PFSK-1 (cell line): ENCODE results near the gene MOV10L1.

Source experiments
- FOXP2 ChIP-seq: optimal IDR thresholded peaks from 2 replicates; pipeline ENCODE3; 2011; ENCODE audit warnings: borderline replicate concordance, control low read depth, inconsistent platforms; ENCODE audit not compliant: insufficient read depth; ENCODE audit errors: extremely low read length, extremely low read depth
- POLR2AphosphoS5 ChIP-seq: IDR thresholded peaks from 2 replicates; pipeline ENCODE4 v1.6.1; 2012; ENCODE audit warnings: low read depth, mild to moderate bottlenecking, control low read depth, low read length, moderate library complexity
- SIN3A ChIP-seq: IDR thresholded peaks from 2 replicates; pipeline ENCODE4 v1.6.1; 2012; ENCODE audit warnings: mild to moderate bottlenecking, low read length, moderate library complexity, borderline replicate concordance; ENCODE audit not compliant: insufficient read depth
- TAF1 ChIP-seq: IDR thresholded peaks from 2 replicates; pipeline ENCODE4 v1.6.1; 2012; ENCODE audit warnings: low read length, control low read depth, borderline replicate concordance; ENCODE audit not compliant: insufficient read depth
- TF ChIP-seq, protein P1 (sequence below), 2 experiments: IDR thresholded peaks; 2 replicates each; pipeline versions ENCODE4 v1.6.1 to v1.8.0; 2011 to 2012; ENCODE audit warnings: low read depth in 2 of 2, low read length in 2 of 2, control low read depth in 1 of 2, inconsistent platforms in 1 of 2, mild to moderate bottlenecking in 1 of 2, moderate library complexity in 1 of 2; ENCODE audit not compliant: insufficient read depth in 1 of 2

Gene MOV10L1

DNA sequence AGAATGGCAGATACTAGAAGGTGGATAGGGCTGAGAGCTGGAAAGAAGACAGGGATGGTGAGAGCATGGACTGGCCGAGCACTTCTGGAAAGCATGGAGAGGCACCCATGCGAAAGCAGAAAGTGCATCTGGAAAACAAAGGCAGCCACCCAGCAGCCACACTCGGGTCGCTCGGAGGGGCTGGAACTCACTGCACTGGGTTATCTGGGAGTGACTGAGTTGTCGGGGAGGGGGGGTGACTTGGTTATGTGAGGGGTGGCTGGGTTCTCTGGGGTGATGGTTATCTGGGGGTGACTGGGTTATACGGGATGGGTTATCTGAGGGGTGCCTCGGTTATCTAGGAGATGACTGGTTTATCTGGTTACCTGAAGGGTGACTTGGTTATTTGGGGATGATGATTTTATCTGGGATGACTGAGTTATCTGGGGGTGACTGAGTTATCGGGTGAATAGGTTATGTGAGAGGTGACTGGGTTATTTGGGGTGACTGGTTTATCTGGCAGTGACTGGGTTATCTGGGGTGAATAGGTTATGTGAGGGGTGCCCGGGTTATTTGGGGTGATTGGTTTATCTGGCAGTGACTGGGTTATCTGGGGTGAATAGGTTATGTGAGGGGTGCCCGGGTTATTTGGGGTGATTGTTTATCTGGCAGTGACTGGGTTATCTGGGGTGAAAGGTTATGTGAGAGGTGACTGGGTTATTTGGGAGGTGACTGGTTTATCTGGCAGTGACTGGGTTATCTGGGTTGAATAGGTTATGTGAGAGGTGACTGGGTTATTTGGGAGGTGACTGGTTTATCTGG is 78.1 kb downstream of the MOV10L1 start:
- no peak for TF ChIP-seq TAF1
- TF ChIP-seq FOXP2: no peak
- no peak for TF ChIP-seq POLR2AphosphoS5
- no peak for TF ChIP-seq SIN3A
- TF ChIP-seq, protein P1, sequence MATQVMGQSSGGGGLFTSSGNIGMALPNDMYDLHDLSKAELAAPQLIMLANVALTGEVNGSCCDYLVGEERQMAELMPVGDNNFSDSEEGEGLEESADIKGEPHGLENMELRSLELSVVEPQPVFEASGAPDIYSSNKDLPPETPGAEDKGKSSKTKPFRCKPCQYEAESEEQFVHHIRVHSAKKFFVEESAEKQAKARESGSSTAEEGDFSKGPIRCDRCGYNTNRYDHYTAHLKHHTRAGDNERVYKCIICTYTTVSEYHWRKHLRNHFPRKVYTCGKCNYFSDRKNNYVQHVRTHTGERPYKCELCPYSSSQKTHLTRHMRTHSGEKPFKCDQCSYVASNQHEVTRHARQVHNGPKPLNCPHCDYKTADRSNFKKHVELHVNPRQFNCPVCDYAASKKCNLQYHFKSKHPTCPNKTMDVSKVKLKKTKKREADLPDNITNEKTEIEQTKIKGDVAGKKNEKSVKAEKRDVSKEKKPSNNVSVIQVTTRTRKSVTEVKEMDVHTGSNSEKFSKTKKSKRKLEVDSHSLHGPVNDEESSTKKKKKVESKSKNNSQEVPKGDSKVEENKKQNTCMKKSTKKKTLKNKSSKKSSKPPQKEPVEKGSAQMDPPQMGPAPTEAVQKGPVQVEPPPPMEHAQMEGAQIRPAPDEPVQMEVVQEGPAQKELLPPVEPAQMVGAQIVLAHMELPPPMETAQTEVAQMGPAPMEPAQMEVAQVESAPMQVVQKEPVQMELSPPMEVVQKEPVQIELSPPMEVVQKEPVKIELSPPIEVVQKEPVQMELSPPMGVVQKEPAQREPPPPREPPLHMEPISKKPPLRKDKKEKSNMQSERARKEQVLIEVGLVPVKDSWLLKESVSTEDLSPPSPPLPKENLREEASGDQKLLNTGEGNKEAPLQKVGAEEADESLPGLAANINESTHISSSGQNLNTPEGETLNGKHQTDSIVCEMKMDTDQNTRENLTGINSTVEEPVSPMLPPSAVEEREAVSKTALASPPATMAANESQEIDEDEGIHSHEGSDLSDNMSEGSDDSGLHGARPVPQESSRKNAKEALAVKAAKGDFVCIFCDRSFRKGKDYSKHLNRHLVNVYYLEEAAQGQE (IDR thresholded peaks at IDR 0.05; ENCODE audit: insufficient read depth in 1 of 2, low read depth in 2 of 2, low read length in 2 of 2): no peak

DNA sequence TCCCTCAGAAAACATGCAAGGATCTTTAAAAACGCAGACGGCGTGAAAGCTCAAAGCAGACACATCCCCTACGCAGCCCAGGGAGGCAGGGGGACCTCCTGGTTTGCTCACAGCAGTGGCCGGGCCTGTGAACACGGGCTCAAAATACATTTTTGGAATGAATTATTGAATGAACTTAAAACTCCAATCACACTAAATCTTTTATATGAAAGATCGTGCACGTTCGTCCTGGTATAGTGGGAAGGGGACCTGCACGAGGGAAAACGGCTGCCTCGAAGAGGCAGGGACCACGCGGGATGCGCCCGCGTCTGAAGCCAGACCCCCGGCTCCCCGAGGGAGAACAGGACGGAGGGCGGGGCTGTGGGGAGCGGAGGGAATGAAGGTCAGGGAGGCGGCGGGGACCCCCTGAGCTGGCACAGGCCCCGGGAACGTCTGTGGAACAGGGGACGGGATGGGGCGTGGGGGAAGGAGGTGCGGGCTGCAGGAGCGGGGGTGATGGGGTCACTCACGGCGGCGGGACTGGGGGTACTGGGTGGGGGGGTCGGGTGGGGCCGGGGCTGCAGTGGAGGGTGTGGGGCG is 79.5 kb downstream of the MOV10L1 start:
- TF ChIP-seq SIN3A (no peak), TAF1 (no peak), FOXP2 (no peak), POLR2AphosphoS5 (no peak)
- TF ChIP-seq, protein P1 (IDR thresholded peaks at IDR 0.05; ENCODE audit: insufficient read depth in 1 of 2, low read depth in 2 of 2, low read length in 2 of 2): no peak

DNA sequence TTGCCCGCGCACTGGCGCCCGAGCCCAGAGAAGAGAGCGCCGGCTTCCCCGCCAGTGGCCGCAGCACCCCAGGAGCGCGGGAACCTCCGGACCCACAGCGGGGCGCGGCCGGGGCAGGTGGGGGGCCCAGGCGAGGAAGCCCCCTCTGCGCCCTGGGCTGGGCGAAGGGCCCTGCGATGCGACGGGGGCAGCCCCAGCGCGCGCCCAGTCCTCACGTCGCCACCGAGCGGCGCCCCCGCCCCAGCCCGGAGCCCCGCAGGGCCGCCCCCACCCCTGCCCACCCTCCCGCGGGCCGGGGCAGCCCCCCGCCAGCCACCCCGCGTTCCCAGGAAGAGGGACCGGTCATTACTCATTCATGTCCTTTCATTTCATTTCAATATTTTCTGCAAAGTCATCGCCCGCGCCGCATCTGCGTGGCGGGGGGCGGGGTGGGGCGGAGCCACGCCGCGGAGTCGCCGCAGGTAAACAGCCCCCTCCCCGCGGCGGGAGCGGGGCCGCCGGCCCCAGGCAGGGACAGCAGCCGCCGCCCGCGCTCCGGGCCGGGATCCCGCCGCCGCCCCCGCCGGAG is 80.1 kb downstream of the MOV10L1 start:
- TF ChIP-seq, protein P1 (IDR thresholded peaks at IDR 0.05; ENCODE audit: insufficient read depth in 1 of 2, low read depth in 2 of 2, low read length in 2 of 2): no peak
- TF ChIP-seq SIN3A: no peak
- peak; percentile 54 for TF ChIP-seq FOXP2

DNA sequence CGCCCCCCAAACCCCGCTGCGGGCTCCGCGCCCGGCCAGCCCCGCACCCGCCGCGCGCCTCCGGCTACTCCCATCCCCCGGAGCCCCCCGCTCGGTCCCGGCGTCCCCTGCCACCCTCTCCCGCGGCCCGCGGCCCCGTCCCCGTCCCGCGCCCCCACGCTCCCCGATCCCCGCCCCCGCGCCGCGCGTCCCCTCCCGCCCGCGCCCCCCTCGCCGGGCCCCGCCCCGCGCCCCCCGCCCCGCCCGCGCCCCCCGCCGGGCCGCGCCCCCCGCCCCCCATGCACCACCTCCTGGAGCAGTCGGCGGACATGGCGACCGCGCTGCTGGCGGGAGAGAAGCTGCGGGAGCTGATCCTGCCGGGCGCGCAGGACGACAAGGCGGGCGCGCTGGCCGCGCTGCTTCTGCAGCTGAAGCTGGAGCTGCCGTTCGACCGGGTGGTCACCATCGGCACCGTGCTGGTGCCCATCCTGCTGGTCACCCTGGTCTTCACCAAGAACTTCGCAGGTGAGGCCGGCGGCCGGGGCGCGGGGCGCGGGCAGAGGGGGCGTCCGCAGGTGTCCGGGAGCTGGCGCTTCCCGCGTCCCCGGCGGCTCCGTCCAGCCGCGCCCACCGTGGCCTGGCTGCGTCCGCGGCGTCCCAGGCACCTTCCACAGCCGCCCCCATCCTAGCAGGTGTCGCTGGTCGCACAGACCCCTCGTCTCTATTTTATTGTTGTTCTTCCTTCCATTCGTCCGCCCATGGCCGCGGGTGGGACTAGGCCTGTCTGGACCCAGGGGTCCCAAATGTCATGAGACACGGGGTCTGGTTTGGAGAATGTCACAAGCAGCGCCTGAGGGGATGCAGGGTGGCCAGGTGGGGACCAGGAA is 80.9 kb downstream of the MOV10L1 start, which contains the start of gene PANX2:
TSS of gene PANX2 (plus strand) at position 279 of the 866 bp plus-strand sequence. CDS start at position 279, 0 bp downstream.
- no peak for TF ChIP-seq POLR2AphosphoS5
- no peak for TF ChIP-seq SIN3A
- no peak for TF ChIP-seq TAF1
- TF ChIP-seq FOXP2: no peak
- TF ChIP-seq, protein P1 (IDR thresholded peaks at IDR 0.05; ENCODE audit: insufficient read depth in 1 of 2, low read depth in 2 of 2, low read length in 2 of 2): no peak
